NCI-H1694 treated with DMSO at 0.1 percent for 48 hours (cell line): ENCODE measurements around the gene MYL7.
"Not testable (repeated sequence)": the region's sequence is repeated elsewhere in the genome, so short reads cannot be mapped to it uniquely, and the experiment has no call there.

Source experiments
- DNase-seq: peaks from one replicate; lab custom pipeline; 2025; lab: John Stamatoyannopoulos, UW

Gene MYL7

GRCh38 chr7:44171901-44172300, 30.8 kb upstream of the MYL7 start:
- DNase-seq = not testable (repeated sequence)

GRCh38 chr7:44167920-44168319, 26.8 kb upstream of the MYL7 start:
- no peak for DNase-seq

GRCh38 chr7:44163591-44163990, 22.5 kb upstream of the MYL7 start:
- no peak for DNase-seq

- DNase-seq = no peak
These were observed 21.8 kb upstream of the MYL7 start for GRCh38 chr7:44162785-44163395.

- DNase-seq = no peak
These were observed 21.0 kb upstream of the MYL7 start for GRCh38 chr7:44162179-44162578.

- no peak for DNase-seq
These were observed 20.2 kb upstream of the MYL7 start for GRCh38 chr7:44161371-44161770.

GRCh38 chr7:44159824-44160630, 18.9 kb upstream of the MYL7 start:
- no peak for DNase-seq

- no peak for DNase-seq
These were observed 17.9 kb upstream of the MYL7 start for GRCh38 chr7:44158873-44159631.

- DNase-seq = no peak
These were observed 17.2 kb upstream of the MYL7 start for GRCh38 chr7:44158096-44158872.

GRCh38 chr7:44157116-44158080, 16.3 kb upstream of the MYL7 start:
- no peak for DNase-seq

- no peak for DNase-seq
These were observed 15.4 kb upstream of the MYL7 start for GRCh38 chr7:44156453-44157010.

- no peak for DNase-seq
These were observed 14.4 kb upstream of the MYL7 start for GRCh38 chr7:44155191-44156185.

GRCh38 chr7:44154703-44155102, 13.6 kb upstream of the MYL7 start:
- no peak for DNase-seq

GRCh38 chr7:44153948-44154335, 12.8 kb upstream of the MYL7 start:
- no peak for DNase-seq

GRCh38 chr7:44152971-44153947, 12.1 kb upstream of the MYL7 start:
- DNase-seq = no peak

- DNase-seq = no peak
These were observed 10.8 kb upstream of the MYL7 start for GRCh38 chr7:44151956-44152355.

GRCh38 chr7:44150966-44151941, 10.1 kb upstream of the MYL7 start:
- no peak for DNase-seq
